ENCODE measurements around the gene MAP4K1. TPM values are rescaled to one million over a fixed set of nuclear protein-coding genes. Genes with fewer than 3 reads are reported as not detected.

Gene MAP4K1
- total RNA-seq, 1 donor from 2014 or later: 10.9 TPM

DNA sequence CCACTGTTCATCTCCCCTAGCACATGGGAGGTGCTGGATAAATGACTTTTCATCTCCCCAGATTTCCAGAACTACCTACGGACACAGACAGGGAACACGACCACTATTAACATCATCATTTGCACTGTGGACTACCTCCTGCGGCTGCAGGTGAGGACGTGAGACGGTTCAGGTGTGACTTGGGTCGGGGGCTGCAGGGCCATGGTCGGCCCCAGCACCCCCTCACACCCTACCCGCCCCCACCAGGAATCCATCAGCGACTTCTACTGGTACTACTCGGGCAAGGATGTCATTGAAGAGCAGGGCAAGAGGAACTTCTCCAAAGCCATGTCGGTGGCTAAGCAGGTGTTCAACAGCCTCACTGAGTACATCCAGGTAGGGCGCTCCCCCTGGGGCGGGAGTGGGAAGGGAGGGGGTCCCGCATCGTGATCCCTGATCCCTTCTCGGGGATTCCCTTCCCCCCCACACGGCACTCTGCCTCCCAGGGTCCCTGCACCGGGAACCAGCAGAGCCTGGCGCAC lies 74.4 kb downstream of the MAP4K1 start:
- no peak for DNase-seq (ENCODE audit: low spot score, unreplicated experiment)
- TF ChIP-seq, protein P1, sequence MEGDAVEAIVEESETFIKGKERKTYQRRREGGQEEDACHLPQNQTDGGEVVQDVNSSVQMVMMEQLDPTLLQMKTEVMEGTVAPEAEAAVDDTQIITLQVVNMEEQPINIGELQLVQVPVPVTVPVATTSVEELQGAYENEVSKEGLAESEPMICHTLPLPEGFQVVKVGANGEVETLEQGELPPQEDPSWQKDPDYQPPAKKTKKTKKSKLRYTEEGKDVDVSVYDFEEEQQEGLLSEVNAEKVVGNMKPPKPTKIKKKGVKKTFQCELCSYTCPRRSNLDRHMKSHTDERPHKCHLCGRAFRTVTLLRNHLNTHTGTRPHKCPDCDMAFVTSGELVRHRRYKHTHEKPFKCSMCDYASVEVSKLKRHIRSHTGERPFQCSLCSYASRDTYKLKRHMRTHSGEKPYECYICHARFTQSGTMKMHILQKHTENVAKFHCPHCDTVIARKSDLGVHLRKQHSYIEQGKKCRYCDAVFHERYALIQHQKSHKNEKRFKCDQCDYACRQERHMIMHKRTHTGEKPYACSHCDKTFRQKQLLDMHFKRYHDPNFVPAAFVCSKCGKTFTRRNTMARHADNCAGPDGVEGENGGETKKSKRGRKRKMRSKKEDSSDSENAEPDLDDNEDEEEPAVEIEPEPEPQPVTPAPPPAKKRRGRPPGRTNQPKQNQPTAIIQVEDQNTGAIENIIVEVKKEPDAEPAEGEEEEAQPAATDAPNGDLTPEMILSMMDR (IDR thresholded peaks at IDR 0.05; ENCODE audit: unreplicated experiment): no peak
- no peaks in the 10 kb centered on the region for H3K27me3 Mint-ChIP-seq
- H3K4me1 Mint-ChIP-seq (ENCODE audit: low read depth): peaks cover 8% of the 10 kb centered on the region
- H3K27ac Mint-ChIP-seq: no peak overlapping the region
- no peaks in the 10 kb centered on the region for H3K36me3 Mint-ChIP-seq (ENCODE audit: insufficient read depth)
- no peak overlapping the region for H3K4me3 Mint-ChIP-seq (ENCODE audit: low read depth)
- no peaks in the 10 kb centered on the region for H3K9me3 Mint-ChIP-seq (ENCODE audit: low read depth)

DNA sequence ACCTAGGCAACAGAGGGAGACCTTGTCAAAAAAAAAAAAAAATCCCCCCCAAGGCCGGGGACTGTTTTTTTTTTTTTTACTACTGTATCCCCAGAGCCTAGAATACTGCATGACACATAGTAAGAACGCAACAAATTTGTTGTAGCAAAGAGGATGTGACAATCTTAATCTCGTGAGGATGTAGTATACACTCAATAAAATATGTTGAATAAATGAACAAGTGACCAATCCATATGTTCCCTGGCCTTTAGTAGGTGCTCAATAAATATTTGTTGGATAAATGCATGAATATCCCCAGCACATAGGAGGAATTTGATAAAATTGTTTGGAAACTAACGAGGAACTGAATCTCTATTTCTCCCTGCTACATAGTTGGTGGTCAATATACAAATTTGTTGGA lies 75.7 kb downstream of the MAP4K1 start:
- Mint-ChIP-seq H3K4me3 (ENCODE audit: low read depth) (no peak overlapping the region), H3K27ac (no peak overlapping the region), H3K4me1 (ENCODE audit: low read depth) (peaks cover 8% of the 10 kb centered on the region), H3K27me3 (no peaks in the 10 kb centered on the region), H3K36me3 (ENCODE audit: insufficient read depth) (no peaks in the 10 kb centered on the region), H3K9me3 (ENCODE audit: low read depth) (no peaks in the 10 kb centered on the region)
- TF ChIP-seq, protein P1 (IDR thresholded peaks at IDR 0.05; ENCODE audit: unreplicated experiment): no peak
- DNase-seq (ENCODE audit: low spot score, unreplicated experiment): no peak

DNA sequence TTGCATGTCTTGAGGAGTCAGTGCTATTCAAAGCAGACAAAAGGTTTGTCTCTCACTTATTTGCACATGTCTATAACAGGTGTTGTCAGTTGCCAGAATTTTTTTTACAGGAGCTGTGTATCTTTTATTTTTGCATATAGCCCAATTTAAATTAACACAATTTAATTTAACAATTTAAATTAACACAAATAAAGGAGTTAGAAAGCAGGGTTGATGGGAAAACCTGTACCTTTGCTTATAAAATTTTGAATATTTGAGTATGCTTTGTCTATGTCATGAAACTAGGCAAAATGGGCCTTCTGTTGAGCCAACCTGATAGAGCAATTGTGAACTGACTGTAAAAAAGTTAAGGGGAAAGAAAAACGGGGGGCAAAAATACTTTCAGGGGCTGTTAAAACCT lies 78.0 kb downstream of the MAP4K1 start:
- H3K4me3 Mint-ChIP-seq (ENCODE audit: low read depth): no peak overlapping the region
- H3K27ac Mint-ChIP-seq: no peak overlapping the region
- H3K27me3 Mint-ChIP-seq: no peaks in the 10 kb centered on the region
- H3K9me3 Mint-ChIP-seq (ENCODE audit: low read depth): peaks cover 9% of the 10 kb centered on the region
- TF ChIP-seq, protein P1 (IDR thresholded peaks at IDR 0.05; ENCODE audit: unreplicated experiment): no peak
- DNase-seq (ENCODE audit: low spot score, unreplicated experiment): no peak
- peaks cover 8% of the 10 kb centered on the region for H3K4me1 Mint-ChIP-seq (ENCODE audit: low read depth)
- no peaks in the 10 kb centered on the region for H3K36me3 Mint-ChIP-seq (ENCODE audit: insufficient read depth)

DNA sequence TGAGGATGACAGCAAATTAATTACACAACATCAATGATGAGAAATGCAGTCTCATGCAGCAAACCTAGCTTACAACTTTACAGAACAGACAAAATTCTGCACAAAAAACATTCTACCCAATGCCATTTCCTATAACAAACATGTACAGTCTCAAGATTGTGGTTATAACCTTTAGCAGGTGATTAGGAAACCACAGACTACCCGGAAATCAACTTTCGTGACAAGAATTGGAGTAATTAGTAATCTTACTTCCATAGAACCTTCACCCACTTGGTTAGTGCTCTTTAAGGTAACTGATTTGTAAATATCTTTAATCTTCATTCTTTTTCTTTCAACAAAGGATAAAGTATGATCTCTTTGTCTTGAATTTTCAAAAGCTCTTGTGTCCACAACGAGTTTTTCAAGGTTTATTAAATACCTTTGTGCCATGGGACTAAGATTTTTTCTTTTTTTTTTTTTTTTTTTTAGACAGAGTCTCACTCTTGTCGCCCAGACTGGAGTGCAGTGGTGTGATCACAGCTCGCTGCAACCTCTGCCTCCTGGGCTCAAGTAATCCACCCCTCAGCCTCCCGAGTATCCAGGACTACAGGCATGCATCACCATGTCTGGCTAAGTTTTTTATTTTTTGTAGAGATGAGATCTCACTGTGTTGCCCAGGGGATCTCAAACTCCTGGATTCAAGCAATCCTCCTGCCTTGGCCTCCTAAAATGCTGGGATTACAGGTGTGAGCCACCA lies 78.8 kb downstream of the MAP4K1 start:
- H3K27me3 Mint-ChIP-seq: no peaks in the 10 kb centered on the region
- H3K4me1 Mint-ChIP-seq (ENCODE audit: low read depth): peaks cover 8% of the 10 kb centered on the region
- DNase-seq (ENCODE audit: low spot score, unreplicated experiment): no peak
- H3K9me3 Mint-ChIP-seq (ENCODE audit: low read depth): peaks cover 9% of the 10 kb centered on the region
- no peak overlapping the region for H3K4me3 Mint-ChIP-seq (ENCODE audit: low read depth)
- H3K27ac Mint-ChIP-seq: no peak overlapping the region
- TF ChIP-seq, protein P1 (IDR thresholded peaks at IDR 0.05; ENCODE audit: unreplicated experiment): no peak
- no peaks in the 10 kb centered on the region for H3K36me3 Mint-ChIP-seq (ENCODE audit: insufficient read depth)

DNA sequence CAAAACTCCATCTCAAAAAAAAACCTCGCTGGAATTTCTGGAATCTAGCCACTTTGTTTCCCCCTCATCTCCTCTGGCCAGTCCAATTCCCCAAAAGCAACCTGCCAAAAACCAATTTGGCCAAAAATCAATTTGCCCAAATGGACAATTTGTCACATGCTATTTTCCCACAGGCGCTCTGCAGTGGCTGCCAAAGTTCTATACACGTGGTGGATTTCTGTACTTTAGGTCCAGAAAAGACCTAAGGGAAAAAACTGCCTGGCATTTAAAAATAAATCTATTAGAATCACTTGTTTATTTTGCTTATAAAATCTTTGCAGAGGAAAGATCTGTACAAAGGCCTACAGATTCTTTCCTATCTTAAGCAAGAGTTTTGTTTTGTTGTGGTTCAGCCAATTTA lies 79.4 kb downstream of the MAP4K1 start:
- Mint-ChIP-seq H3K27me3 (no peaks in the 10 kb centered on the region), H3K4me3 (ENCODE audit: low read depth) (no peak overlapping the region), H3K9me3 (ENCODE audit: low read depth) (peaks cover 9% of the 10 kb centered on the region), H3K27ac (no peak overlapping the region), H3K4me1 (ENCODE audit: low read depth) (peaks cover 8% of the 10 kb centered on the region), H3K36me3 (ENCODE audit: insufficient read depth) (no peaks in the 10 kb centered on the region)
- TF ChIP-seq, protein P1 (IDR thresholded peaks at IDR 0.05; ENCODE audit: unreplicated experiment): no peak
- no peak for DNase-seq (ENCODE audit: low spot score, unreplicated experiment)

Other genes with a start within 250 kb of the MAP4K1 start
- gene PSMD8, start 243.4 kb downstream of the MAP4K1 start, total RNA-seq: 122 and 128 TPM in 2 replicates
- 2.8 and 3.3 TPM in 2 replicates for gene GGN, start 229.9 kb downstream of the MAP4K1 start, total RNA-seq
- gene SPRED3, start 229.3 kb downstream of the MAP4K1 start, total RNA-seq: 13.0 and 13.6 TPM in 2 replicates
- 14.7 and 19.6 TPM in 2 replicates for gene FAM98C, start 214.9 kb downstream of the MAP4K1 start, total RNA-seq
- gene RASGRP4, start 191.7 kb downstream of the MAP4K1 start, total RNA-seq: not detected in 2 replicates
- 0.65 and 1.4 TPM in 2 replicates for gene RYR1, start 184.3 kb downstream of the MAP4K1 start, total RNA-seq
- 193 and 203 TPM in 2 replicates for gene EIF3K, start 1.2 kb upstream of the MAP4K1 start, total RNA-seq
- 639 and 657 TPM in 2 replicates for gene ACTN4, start 29.7 kb upstream of the MAP4K1 start, total RNA-seq
- gene CAPN12, start 126.5 kb upstream of the MAP4K1 start, total RNA-seq: 4.1 and 5.0 TPM in 2 replicates
- gene LGALS7, start 155.6 kb upstream of the MAP4K1 start, total RNA-seq: 0.91 TPM in 1 of 2 replicates, not detected in the other
- gene LGALS7B, start 171.2 kb upstream of the MAP4K1 start, total RNA-seq: not detected in 2 replicates
- gene LGALS4, start 195.0 kb upstream of the MAP4K1 start, total RNA-seq: 2.7 and 3.7 TPM in 2 replicates
- gene ECH1, start 213.8 kb upstream of the MAP4K1 start, total RNA-seq: 86.9 and 93.5 TPM in 2 replicates
- 444 and 461 TPM in 2 replicates for gene HNRNPL, start 232.0 kb upstream of the MAP4K1 start, total RNA-seq